Stimulated activated CD4-positive, alpha-beta T cell treated with anti-CD3 and anti-CD28 coated beads, Interleukin-2, amount 100 ng/mL, for 48 hours (primary cell): ENCODE results near the gene SLC28A1.
A peak's percentile ranks its signal among the peaks of the same experiment; 100 is the strongest.

Source experiments
- DNase-seq, 2 donors: peaks; one replicate each; pipeline ENCODE4 v3.0.0-alpha.2; 2020

The SLC28A1 gene

GRCh38 chr15:84883916-84884781 lies at the start of gene SLC28A1:
SLC28A1 (plus strand) TSS chr15:84884662; CDS start chr15:84887761, 3,099 bp downstream.
- DNase-seq = no peak

- DNase-seq = no peak
These were observed 49.5 kb upstream of the SLC28A1 start for GRCh38 chr15:84834969-84835368.

GRCh38 chr15:84835661-84836337 lies 48.7 kb upstream of the SLC28A1 start:
- DNase-seq = no peak

GRCh38 chr15:84836844-84837243 lies 47.6 kb upstream of the SLC28A1 start:
- no peak for DNase-seq

GRCh38 chr15:84839714-84840113 lies 44.7 kb upstream of the SLC28A1 start:
- no peak for DNase-seq

GRCh38 chr15:84840255-84840654 lies 44.2 kb upstream of the SLC28A1 start:
- DNase-seq = no peak

GRCh38 chr15:84840741-84841429 lies 43.6 kb upstream of the SLC28A1 start:
- no peak for DNase-seq

GRCh38 chr15:84842781-84843180 lies 41.7 kb upstream of the SLC28A1 start:
- no peak for DNase-seq

GRCh38 chr15:84844964-84845363 lies 39.5 kb upstream of the SLC28A1 start:
- DNase-seq = no peak

GRCh38 chr15:84845631-84846030 lies 38.8 kb upstream of the SLC28A1 start:
- DNase-seq = peak; percentile 36 to 46

- DNase-seq = no peak
These were observed 38.2 kb upstream of the SLC28A1 start for GRCh38 chr15:84846269-84846668.

- no peak for DNase-seq
These were observed 37.1 kb upstream of the SLC28A1 start for GRCh38 chr15:84847382-84847781.

- no peak for DNase-seq
These were observed 32.2 kb upstream of the SLC28A1 start for GRCh38 chr15:84852212-84852611.

GRCh38 chr15:84855136-84855535 lies 29.3 kb upstream of the SLC28A1 start:
- DNase-seq = no peak

GRCh38 chr15:84855765-84856164 lies 28.7 kb upstream of the SLC28A1 start:
- DNase-seq = no peak

- DNase-seq = no peak
These were observed 27.6 kb upstream of the SLC28A1 start for GRCh38 chr15:84856731-84857417.

- no peak for DNase-seq
These were observed 27.0 kb upstream of the SLC28A1 start for GRCh38 chr15:84857418-84858004.

GRCh38 chr15:84858231-84858630 lies 26.2 kb upstream of the SLC28A1 start:
- no peak for DNase-seq

GRCh38 chr15:84859144-84859543 lies 25.3 kb upstream of the SLC28A1 start:
- no peak for DNase-seq

GRCh38 chr15:84859651-84860050 lies 24.8 kb upstream of the SLC28A1 start:
- no peak for DNase-seq

GRCh38 chr15:84861781-84862180 lies 22.7 kb upstream of the SLC28A1 start:
- DNase-seq = no peak

- DNase-seq = no peak
These were observed 22.1 kb upstream of the SLC28A1 start for GRCh38 chr15:84862214-84862975.
